Activated naive CD4-positive, alpha-beta T cell treated with anti-CD3 and anti-CD28 coated beads, Interleukin-2, amount 50 U/mL, for 72 hours (primary cell): ENCODE data around the gene SLC6A13. TPM values are rescaled to one million over a fixed set of nuclear protein-coding genes. Genes with fewer than 3 reads are reported as not detected.
A peak's percentile ranks its signal among the peaks of the same experiment; 100 is the strongest.

Experiments used
- ATAC-seq, 2 donors: fragments of 150-1000 bp; cut with Tn5 transposase; 2 replicates each; pipeline ENCODE4 v1.10.0; 2021; ENCODE audit warnings: mild to moderate bottlenecking in 2 of 2, moderate library complexity in 2 of 2
- DNase-seq, 2 donors: peaks; one replicate each; pipeline ENCODE4 v3.0.0; 2021 to 2022; ENCODE audit warnings: low spot score in 2 of 2
- H3K27ac Mint-ChIP-seq, 2 donors: one replicate each; pipeline ENCODE4 v1.8.0; 2022; ENCODE audit warnings: mild to moderate bottlenecking in 2 of 2, mixed read lengths in 2 of 2
- H3K36me3 Mint-ChIP-seq, 2 donors: one replicate each; pipeline ENCODE4 v1.8.0; 2022; ENCODE audit warnings: mixed read lengths in 2 of 2
- H3K9me3 Mint-ChIP-seq, 2 donors: one replicate each; pipeline ENCODE4 v1.8.0; 2022; ENCODE audit warnings: mixed read lengths in 2 of 2
- total RNA-seq, 2 donors: library from RNA; stranded (reverse); gene quantifications; one replicate each; pipeline ENCODE4 v1.2.3, GENCODE V29; 2022

SLC6A13 gene
- total RNA-seq, 2 donors from 2014 or later: not detected

DNA sequence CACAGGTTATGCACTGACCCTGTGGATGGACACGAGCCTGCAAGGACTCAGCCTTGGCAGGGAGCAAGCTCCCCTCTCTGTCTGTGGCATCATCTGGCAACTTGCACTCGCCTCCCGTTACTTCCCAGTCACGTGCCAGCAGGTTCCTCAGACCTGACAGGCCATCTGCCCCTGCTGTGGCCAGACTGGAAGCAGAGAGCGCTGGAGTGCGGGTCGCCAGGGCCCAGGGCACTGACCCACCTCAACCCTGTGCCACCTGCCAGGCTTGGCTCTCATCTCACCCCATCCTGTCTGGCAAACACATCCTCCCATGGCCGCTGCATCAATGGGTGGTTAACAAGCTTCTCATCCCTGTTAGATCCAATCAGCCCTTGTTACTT lies 77.1 kb downstream of the SLC6A13 start:
- no peaks in the 10 kb centered on the region for H3K36me3 Mint-ChIP-seq
- DNase-seq (no peak), ATAC-seq (no peak)
- no peak overlapping the region for H3K27ac Mint-ChIP-seq
- H3K9me3 Mint-ChIP-seq: no peaks in the 10 kb centered on the region

DNA sequence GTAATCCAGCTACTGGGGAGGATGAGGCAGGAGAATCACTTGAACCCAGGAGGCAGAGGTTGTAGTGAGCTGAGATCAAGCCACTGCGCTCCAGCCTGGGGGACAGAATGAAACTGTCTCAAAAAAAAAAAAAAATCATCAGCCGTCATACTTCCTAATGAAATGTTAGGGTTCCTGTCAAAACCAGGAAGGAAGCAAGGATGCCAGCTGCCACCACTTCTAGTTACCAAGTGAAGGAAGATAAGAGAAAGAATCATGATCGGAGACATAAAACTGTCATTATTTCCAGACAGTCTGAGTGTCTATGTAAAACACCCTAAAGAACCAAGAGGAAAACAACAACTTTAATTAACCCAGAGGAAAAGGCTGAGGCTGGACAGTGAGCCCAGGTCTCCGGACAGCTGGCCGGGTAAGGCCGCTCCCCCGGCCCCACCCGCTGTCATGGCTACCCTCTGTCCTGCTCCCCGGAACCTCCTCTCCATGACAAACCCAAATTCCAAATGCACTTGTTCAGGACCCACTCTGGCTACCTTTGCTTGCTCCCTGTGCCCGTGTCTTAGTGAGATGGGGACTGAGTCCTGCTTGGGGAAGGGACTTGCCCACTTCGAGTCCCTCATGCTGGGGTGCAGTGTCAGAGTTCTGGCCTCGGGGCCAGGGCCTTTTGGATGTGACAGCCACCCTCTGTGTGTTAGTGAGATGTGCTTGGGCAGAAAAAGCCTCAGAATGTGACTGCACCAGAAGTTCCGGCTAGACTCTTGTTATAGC lies 77.6 kb downstream of the SLC6A13 start:
- Mint-ChIP-seq H3K9me3 (no peaks in the 10 kb centered on the region), H3K36me3 (no peaks in the 10 kb centered on the region), H3K27ac (no peak overlapping the region)
- DNase-seq (no peak), ATAC-seq (no peak)

DNA sequence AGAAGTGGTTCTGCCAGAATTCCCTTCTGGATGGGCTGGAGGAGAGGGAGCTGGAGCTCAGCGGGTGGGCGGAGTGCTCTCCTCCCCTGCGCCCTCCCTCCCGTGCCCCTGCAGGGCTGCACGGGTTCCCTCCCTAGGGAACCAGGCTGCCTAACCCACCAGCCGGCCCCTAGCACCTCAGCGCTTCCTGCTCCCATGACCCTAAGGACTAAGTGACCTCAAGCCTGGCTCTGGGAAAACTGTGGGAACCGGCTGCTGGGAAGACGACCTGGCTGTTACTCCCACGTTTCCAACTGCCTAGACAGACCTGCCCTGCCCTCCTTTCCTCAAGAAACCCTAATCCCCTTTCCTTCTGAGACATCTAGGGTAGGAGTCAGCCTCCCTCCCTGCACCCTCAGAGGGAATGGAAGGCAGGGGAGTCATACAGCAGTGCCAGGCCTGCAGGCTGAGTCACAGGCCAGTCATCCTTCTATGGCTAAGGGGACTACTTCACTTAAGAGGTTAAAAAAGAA lies 80.2 kb downstream of the SLC6A13 start:
- DNase-seq: no peak
- no peaks in the 10 kb centered on the region for H3K9me3 Mint-ChIP-seq
- ATAC-seq: peak in 1 of 2 donors; percentile 44

GRCh38 chr12:181921-182320 lies 80.7 kb downstream of the SLC6A13 start:
- no peak for DNase-seq
- ATAC-seq: no peak
- Mint-ChIP-seq H3K27ac (no peak overlapping the region), H3K9me3 (no peaks in the 10 kb centered on the region), H3K36me3 (no peaks in the 10 kb centered on the region)

More for the DNA sequence above, 80.2 kb downstream of the SLC6A13 start:
- no peaks in the 10 kb centered on the region for H3K36me3 Mint-ChIP-seq
- H3K27ac Mint-ChIP-seq: no peak overlapping the region

GRCh38 chr12:180445-180844 lies 82.2 kb downstream of the SLC6A13 start:
- H3K9me3 Mint-ChIP-seq: no peaks in the 10 kb centered on the region
- H3K36me3 Mint-ChIP-seq: no peaks in the 10 kb centered on the region

GRCh38 chr12:179885-180284 lies 82.8 kb downstream of the SLC6A13 start:
- ATAC-seq (no peak), DNase-seq (no peak)
- Mint-ChIP-seq H3K9me3 (no peaks in the 10 kb centered on the region), H3K36me3 (no peaks in the 10 kb centered on the region), H3K27ac (peak overlapping the region in 1 of 2 donors; percentile 6)

More at GRCh38 chr12:180445-180844, 82.2 kb downstream of the SLC6A13 start:
- peak overlapping the region in 1 of 2 donors; percentile 6 for H3K27ac Mint-ChIP-seq
- DNase-seq (no peak), ATAC-seq (peak in 1 of 2 donors; percentile 72)

GRCh38 chr12:179131-179884 lies 83.3 kb downstream of the SLC6A13 start:
- no peak for ATAC-seq
- no peak for DNase-seq
- Mint-ChIP-seq H3K9me3 (no peaks in the 10 kb centered on the region), H3K36me3 (no peaks in the 10 kb centered on the region), H3K27ac (no peak overlapping the region)

DNA sequence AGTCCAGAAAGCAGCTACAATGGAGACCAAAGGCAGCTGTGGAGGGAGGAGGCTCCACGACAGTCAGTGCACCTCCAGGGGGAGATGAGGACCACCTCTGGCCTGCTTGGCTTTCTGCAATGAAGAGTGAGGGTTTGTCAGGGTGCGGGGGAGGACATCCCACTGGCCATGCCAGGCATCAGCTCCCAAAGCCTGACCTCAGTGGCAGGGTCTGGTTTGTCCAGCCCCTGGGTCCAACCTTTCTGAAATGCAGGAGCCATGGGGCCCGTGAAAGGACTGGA lies 83.9 kb downstream of the SLC6A13 start:
- no peak for DNase-seq
- H3K36me3 Mint-ChIP-seq: no peaks in the 10 kb centered on the region
- no peaks in the 10 kb centered on the region for H3K9me3 Mint-ChIP-seq
- ATAC-seq: no peak
- no peak overlapping the region for H3K27ac Mint-ChIP-seq

- ATAC-seq (no peak), DNase-seq (no peak)
- H3K36me3 Mint-ChIP-seq: no peaks in the 10 kb centered on the region
- no peaks in the 10 kb centered on the region for H3K9me3 Mint-ChIP-seq
- no peak overlapping the region for H3K27ac Mint-ChIP-seq
Observed at GRCh38 chr12:177980-178828, 84.4 kb downstream of the SLC6A13 start.

- ATAC-seq (no peak), DNase-seq (no peak)
- Mint-ChIP-seq H3K27ac (no peak overlapping the region), H3K9me3 (no peaks in the 10 kb centered on the region), H3K36me3 (no peaks in the 10 kb centered on the region)
Observed at GRCh38 chr12:177336-177979, 85.2 kb downstream of the SLC6A13 start.

DNA sequence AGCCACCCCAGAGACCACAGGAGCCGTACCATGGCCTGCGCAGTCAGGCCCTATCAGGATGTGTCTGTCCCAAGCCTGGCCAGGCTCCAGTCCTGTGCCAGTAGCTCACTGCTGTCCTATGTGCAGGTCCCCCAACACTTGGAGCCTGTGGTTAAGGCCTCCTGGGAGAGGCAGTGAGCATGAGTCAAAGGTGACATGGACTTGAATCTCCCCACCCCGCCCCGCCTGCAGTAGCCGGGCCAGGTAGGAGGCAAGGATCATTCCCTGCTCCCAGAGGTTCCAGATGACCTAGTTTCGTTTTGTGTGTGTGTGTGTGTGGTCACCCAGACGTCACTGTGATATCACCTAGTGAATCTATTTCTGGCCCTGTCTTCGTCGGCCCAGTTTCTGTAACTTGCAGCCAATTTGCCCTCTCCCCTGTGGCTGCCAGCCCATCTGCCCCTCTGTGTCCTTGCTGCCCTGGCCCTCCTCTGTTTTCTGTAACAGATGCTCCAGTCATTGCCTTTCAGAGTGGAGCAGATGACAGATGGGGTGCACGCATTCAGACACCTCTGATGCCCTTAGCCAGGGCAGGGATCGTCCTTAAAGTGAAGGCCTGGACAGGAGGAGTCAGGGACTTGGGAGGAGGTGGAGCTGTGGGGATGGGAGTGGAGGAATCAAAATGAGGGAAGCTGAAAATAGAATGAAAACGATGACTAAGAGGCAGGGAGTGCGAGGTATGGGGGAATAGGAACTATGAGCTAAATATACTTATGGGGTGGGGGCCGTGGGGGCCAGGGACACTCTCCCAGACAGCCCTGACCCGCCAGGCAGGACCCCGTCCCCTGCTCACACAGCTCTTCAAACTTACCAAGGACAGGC lies 86.1 kb downstream of the SLC6A13 start:
- DNase-seq (no peak), ATAC-seq (no peak)
- Mint-ChIP-seq H3K36me3 (no peaks in the 10 kb centered on the region), H3K9me3 (no peaks in the 10 kb centered on the region), H3K27ac (no peak overlapping the region)

DNA sequence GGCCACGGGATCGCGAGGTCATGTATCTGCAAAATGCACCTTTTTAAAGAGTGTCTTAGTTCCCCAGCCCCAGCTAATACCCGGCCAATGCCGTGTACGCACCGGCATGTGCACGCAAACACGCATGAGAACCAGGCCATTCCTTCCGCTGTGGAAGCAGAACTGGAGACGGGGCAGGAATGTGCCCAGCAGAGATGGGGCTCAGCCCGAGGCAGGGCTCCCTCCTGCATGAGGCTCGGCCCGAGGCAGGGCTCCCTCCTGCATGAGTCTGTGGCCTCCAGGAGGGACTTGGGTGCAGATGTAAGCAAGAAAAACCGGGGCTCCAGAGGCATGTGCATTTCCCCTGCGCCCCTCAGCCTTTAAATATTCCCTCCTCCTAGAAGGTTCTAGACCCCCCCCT lies 86.9 kb downstream of the SLC6A13 start:
- Mint-ChIP-seq H3K36me3 (no peaks in the 10 kb centered on the region), H3K9me3 (no peaks in the 10 kb centered on the region)
- no peak for ATAC-seq

DNA sequence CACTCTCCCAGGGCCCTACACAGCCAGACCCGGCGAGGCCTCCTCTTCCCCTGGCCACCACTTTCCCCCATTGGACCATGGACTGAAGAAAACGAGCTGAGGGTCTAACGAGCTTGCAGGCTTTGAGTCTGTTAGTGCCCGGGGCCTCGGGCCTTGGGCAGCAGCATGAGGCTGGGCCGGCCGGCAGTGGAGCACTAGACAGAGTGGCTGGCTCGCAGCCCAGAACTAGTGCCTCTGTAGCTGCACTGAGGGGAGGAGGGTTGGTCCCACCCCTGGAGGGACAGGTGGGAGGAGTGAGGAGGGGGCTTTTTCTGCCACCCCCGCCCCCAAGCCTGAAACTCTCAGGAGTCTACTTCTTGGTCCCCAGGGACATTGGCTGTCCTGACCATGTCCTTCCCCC lies 87.4 kb downstream of the SLC6A13 start:
- DNase-seq: no peak
- H3K27ac Mint-ChIP-seq: no peak overlapping the region
- ATAC-seq: no peak
- H3K9me3 Mint-ChIP-seq: no peaks in the 10 kb centered on the region
- H3K36me3 Mint-ChIP-seq: no peaks in the 10 kb centered on the region

More for the DNA sequence above, 86.9 kb downstream of the SLC6A13 start:
- no peak for DNase-seq
- H3K27ac Mint-ChIP-seq: no peak overlapping the region

- H3K36me3 Mint-ChIP-seq: no peaks in the 10 kb centered on the region
- ATAC-seq: no peak
- DNase-seq: no peak
- no peak overlapping the region for H3K27ac Mint-ChIP-seq
- H3K9me3 Mint-ChIP-seq: no peaks in the 10 kb centered on the region
Observed at GRCh38 chr12:174596-174995, 88.0 kb downstream of the SLC6A13 start.

- H3K9me3 Mint-ChIP-seq: no peaks in the 10 kb centered on the region
- DNase-seq (no peak), ATAC-seq (no peak)
- H3K27ac Mint-ChIP-seq: no peak overlapping the region
- no peaks in the 10 kb centered on the region for H3K36me3 Mint-ChIP-seq
Observed at GRCh38 chr12:174124-174523, 88.5 kb downstream of the SLC6A13 start.

- ATAC-seq (no peak), DNase-seq (no peak)
- no peaks in the 10 kb centered on the region for H3K9me3 Mint-ChIP-seq
- no peaks in the 10 kb centered on the region for H3K36me3 Mint-ChIP-seq
- no peak overlapping the region for H3K27ac Mint-ChIP-seq
Observed at GRCh38 chr12:172732-173161, 89.9 kb downstream of the SLC6A13 start.
